Measurements from ENCODE around the gene DHX34. TPM values are rescaled to one million over a fixed set of nuclear protein-coding genes. Genes with fewer than 3 reads are reported as not detected.

Gene DHX34
- total RNA-seq, 1 donor from 2014 or later: 20.0 TPM

GRCh38 chr19:47374876-47375693 lies 26.0 kb downstream of the DHX34 start:
- Mint-ChIP-seq H3K27me3 (no peaks in the 10 kb centered on the region), H3K9me3 (no peaks in the 10 kb centered on the region), H3K36me3 (ENCODE audit: low read depth) (peaks cover 72% of the 10 kb centered on the region), H3K4me3 (no peak overlapping the region), H3K27ac (no peak overlapping the region), H3K4me1 (no peaks in the 10 kb centered on the region)
- ChIA-PET POLR2A (no interaction called here), CTCF (no interaction called here)
- ATAC-seq (ENCODE audit: low read depth): no peak
- TF ChIP-seq CTCF (IDR thresholded peaks at IDR 0.05): no peak
- intact Hi-C loops (cut with micrococcal nuclease): no loop called here
- no peak for DNase-seq

GRCh38 chr19:47375694-47376588 lies 26.8 kb downstream of the DHX34 start:
- intact Hi-C loops (cut with micrococcal nuclease): no loop called here
- Mint-ChIP-seq H3K9me3 (no peaks in the 10 kb centered on the region), H3K4me3 (no peak overlapping the region), H3K27ac (no peak overlapping the region), H3K4me1 (no peaks in the 10 kb centered on the region), H3K36me3 (ENCODE audit: low read depth) (peaks cover 74% of the 10 kb centered on the region), H3K27me3 (no peaks in the 10 kb centered on the region)
- DNase-seq (no peak), ATAC-seq (ENCODE audit: low read depth) (no peak)
- POLR2A ChIA-PET: no interaction called here
- CTCF ChIA-PET: no interaction called here
- no peak for TF ChIP-seq CTCF (IDR thresholded peaks at IDR 0.05)

GRCh38 chr19:47376589-47377144 lies 27.6 kb downstream of the DHX34 start:
- Mint-ChIP-seq H3K27me3 (no peaks in the 10 kb centered on the region), H3K9me3 (no peaks in the 10 kb centered on the region), H3K36me3 (ENCODE audit: low read depth) (peaks cover 74% of the 10 kb centered on the region), H3K4me3 (no peak overlapping the region), H3K27ac (no peak overlapping the region), H3K4me1 (peaks cover 5% of the 10 kb centered on the region)
- ChIA-PET POLR2A (no interaction called here), CTCF (no interaction called here)
- ATAC-seq (ENCODE audit: low read depth) (no peak), DNase-seq (no peak)
- intact Hi-C loops (cut with micrococcal nuclease): no loop called here
- no peak for TF ChIP-seq CTCF (IDR thresholded peaks at IDR 0.05)

GRCh38 chr19:47377208-47377701 lies 28.1 kb downstream of the DHX34 start:
- intact Hi-C loops (cut with micrococcal nuclease): no loop called here
- TF ChIP-seq CTCF (IDR thresholded peaks at IDR 0.05): no peak
- ATAC-seq (ENCODE audit: low read depth) (no peak), DNase-seq (no peak)
- Mint-ChIP-seq H3K36me3 (ENCODE audit: low read depth) (peaks cover 74% of the 10 kb centered on the region), H3K27me3 (no peaks in the 10 kb centered on the region), H3K4me1 (peaks cover 11% of the 10 kb centered on the region), H3K27ac (no peak overlapping the region), H3K4me3 (no peak overlapping the region), H3K9me3 (no peaks in the 10 kb centered on the region)
- ChIA-PET CTCF (no interaction called here), POLR2A (no interaction called here)

- Mint-ChIP-seq H3K4me1 (peaks cover 12% of the 10 kb centered on the region), H3K27ac (no peak overlapping the region), H3K36me3 (ENCODE audit: low read depth) (peaks cover 74% of the 10 kb centered on the region), H3K9me3 (no peaks in the 10 kb centered on the region), H3K27me3 (no peaks in the 10 kb centered on the region), H3K4me3 (no peak overlapping the region)
- ATAC-seq (ENCODE audit: low read depth): no peak
- DNase-seq: no peak
- POLR2A ChIA-PET: no interaction called here
- intact Hi-C loops (cut with micrococcal nuclease): no loop called here
- no peak for TF ChIP-seq CTCF (IDR thresholded peaks at IDR 0.05)
- CTCF ChIA-PET: no interaction called here
Observed at GRCh38 chr19:47377801-47378200, 28.7 kb downstream of the DHX34 start.
